ENCODE data around the gene RUNX3. TPM values are rescaled to one million over a fixed set of nuclear protein-coding genes. Genes with fewer than 3 reads are reported as not detected.

RUNX3 gene
- polyA plus RNA-seq, 1 experiment, result 0.23 TPM

GRCh38 chr1:24926563-24927249 is 3.4 kb downstream of the RUNX3 start:
- TF ChIP-seq, protein P1, sequence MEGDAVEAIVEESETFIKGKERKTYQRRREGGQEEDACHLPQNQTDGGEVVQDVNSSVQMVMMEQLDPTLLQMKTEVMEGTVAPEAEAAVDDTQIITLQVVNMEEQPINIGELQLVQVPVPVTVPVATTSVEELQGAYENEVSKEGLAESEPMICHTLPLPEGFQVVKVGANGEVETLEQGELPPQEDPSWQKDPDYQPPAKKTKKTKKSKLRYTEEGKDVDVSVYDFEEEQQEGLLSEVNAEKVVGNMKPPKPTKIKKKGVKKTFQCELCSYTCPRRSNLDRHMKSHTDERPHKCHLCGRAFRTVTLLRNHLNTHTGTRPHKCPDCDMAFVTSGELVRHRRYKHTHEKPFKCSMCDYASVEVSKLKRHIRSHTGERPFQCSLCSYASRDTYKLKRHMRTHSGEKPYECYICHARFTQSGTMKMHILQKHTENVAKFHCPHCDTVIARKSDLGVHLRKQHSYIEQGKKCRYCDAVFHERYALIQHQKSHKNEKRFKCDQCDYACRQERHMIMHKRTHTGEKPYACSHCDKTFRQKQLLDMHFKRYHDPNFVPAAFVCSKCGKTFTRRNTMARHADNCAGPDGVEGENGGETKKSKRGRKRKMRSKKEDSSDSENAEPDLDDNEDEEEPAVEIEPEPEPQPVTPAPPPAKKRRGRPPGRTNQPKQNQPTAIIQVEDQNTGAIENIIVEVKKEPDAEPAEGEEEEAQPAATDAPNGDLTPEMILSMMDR (IDR thresholded peaks at IDR 0.05; ENCODE audit: insufficient read depth, low read depth, low read length), result no peak
- DNase-seq (ENCODE audit: low read depth), result no peak
- ChIA-PET CTCF (interaction anchor here (2.0 to 14.8 kb wide), 3 partner anchors 15 to 109 kb away, joined by 7 to 146 read pairs (median 11); no protein-coding TSS in a partner anchor), POLR2A (no interaction called here)
- Histone ChIP-seq H3K36me3 (ENCODE audit: control insufficient read depth, insufficient read depth, low read length) (no peaks in the 10 kb centered on the region), H3K4me3 (ENCODE audit: low read depth, low read length) (no peak overlapping the region), H3K27me3 (ENCODE audit: control insufficient read depth, insufficient read depth, low read length) (peaks cover 41% of the 10 kb centered on the region)

- no peak overlapping the region for H3K4me3 ChIP-seq (ENCODE audit: low read depth, low read length)
- CTCF ChIA-PET, result interaction anchor here (2.0 to 14.8 kb wide), 3 partner anchors 14 to 110 kb away, joined by 7 to 146 read pairs (median 11); no protein-coding TSS in a partner anchor
- POLR2A ChIA-PET, result no interaction called here
- H3K27me3 ChIP-seq (ENCODE audit: control insufficient read depth, insufficient read depth, low read length), result peaks cover 35% of the 10 kb centered on the region
- TF ChIP-seq, protein P1 (IDR thresholded peaks at IDR 0.05; ENCODE audit: insufficient read depth, low read depth, low read length), result no peak
- H3K36me3 ChIP-seq (ENCODE audit: control insufficient read depth, insufficient read depth, low read length), result no peaks in the 10 kb centered on the region
- no peak for DNase-seq (ENCODE audit: low read depth)
These were observed 4.1 kb downstream of the RUNX3 start for GRCh38 chr1:24925963-24926362.

DNA sequence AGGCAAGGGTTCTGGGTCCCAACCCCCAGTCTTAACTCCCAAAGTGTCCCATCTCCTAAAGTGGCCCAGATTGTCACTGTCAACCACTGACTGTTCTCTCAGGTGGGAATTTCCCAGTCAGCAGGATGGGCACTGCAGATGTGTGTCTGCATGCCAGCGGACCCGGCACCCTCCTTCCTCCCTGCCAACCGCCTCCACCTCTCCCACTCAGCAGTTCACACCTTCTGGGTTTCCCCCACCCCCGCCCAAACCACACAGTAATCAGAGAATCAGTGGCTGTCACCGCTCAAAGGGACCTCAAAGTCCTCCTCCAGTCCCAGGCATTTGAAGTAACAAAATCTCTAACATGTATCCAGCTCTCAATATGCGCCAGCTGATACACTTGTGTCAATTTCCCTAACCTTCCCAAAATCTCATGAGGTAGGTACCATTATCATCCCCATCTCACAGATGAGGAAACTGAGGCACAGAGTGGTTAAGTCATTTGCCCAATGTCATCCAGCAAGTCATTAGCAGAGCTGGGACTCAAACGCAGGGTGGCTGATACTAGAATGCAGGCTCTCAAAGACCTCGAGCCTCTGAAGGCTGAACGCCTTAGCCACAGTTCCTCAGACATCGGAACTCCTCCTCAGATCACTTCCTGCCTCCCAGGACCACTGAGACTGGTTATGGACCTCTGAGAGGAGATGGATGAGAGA is 4.8 kb downstream of the RUNX3 start:
- Histone ChIP-seq H3K27me3 (ENCODE audit: control insufficient read depth, insufficient read depth, low read length) (peaks cover 29% of the 10 kb centered on the region), H3K4me3 (ENCODE audit: low read depth, low read length) (no peak overlapping the region), H3K36me3 (ENCODE audit: control insufficient read depth, insufficient read depth, low read length) (no peaks in the 10 kb centered on the region)
- ChIA-PET POLR2A (no interaction called here), CTCF (interaction anchor here (2.0 to 14.8 kb wide), 3 partner anchors 13 to 111 kb away, joined by 7 to 146 read pairs (median 11); no protein-coding TSS in a partner anchor)
- no peak for DNase-seq (ENCODE audit: low read depth)
- TF ChIP-seq, protein P1 (IDR thresholded peaks at IDR 0.05; ENCODE audit: insufficient read depth, low read depth, low read length), result no peak

GRCh38 chr1:24923485-24924113 is 6.5 kb downstream of the RUNX3 start:
- no peak for DNase-seq (ENCODE audit: low read depth)
- POLR2A ChIA-PET, result no interaction called here
- CTCF ChIA-PET, result interaction anchor here (1.3 to 14.8 kb wide), 2 partner anchors 14 to 113 kb away, joined by 3 to 146 read pairs; no protein-coding TSS in a partner anchor
- Histone ChIP-seq H3K4me3 (ENCODE audit: low read depth, low read length) (no peak overlapping the region), H3K36me3 (ENCODE audit: control insufficient read depth, insufficient read depth, low read length) (no peaks in the 10 kb centered on the region), H3K27me3 (ENCODE audit: control insufficient read depth, insufficient read depth, low read length) (peaks cover 24% of the 10 kb centered on the region)
- TF ChIP-seq, protein P1 (IDR thresholded peaks at IDR 0.05; ENCODE audit: insufficient read depth, low read depth, low read length), result no peak
